GM18498 (cell line): Measurements from ENCODE around the gene CACNA1C.

Experiments
- ATAC-seq: cut with Tn5 transposase; IDR thresholded peaks from one replicate; pipeline ENCODE4 v1.9.1; 2021; ENCODE audit warnings: mild to moderate bottlenecking, moderate library complexity; ENCODE audit not compliant: unreplicated experiment

Gene CACNA1C

GRCh38 chr12:2229661-2230539, 177.1 kb downstream of the CACNA1C start:
- no peak for ATAC-seq

DNA sequence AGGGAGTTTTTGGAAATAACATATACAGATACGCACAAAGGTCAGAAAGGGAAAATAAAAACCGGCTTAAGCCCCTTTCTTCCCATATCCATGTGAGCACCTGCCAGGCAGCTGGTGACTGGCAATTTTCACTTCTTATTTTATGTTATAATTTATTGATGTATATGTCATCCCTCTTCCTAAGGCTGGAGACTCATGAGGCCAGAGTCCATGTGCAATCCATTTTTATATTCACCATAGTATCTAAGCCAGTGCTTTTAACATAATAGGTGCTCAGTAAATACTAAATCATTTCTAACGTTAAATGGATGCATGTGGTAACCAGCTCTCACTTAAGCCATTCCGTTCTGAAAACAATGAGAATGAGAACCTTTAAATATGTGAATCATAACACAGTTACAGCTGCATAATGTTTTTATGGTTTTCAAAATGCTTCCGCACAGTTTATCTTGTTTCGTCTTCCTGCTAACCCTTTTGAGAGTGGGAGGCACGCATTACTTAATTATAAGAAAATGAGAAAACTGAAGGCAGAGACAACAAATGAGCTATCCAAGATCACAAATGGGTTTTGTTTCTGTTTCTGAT, 178.3 kb downstream of the CACNA1C start:
- no peak for ATAC-seq

DNA sequence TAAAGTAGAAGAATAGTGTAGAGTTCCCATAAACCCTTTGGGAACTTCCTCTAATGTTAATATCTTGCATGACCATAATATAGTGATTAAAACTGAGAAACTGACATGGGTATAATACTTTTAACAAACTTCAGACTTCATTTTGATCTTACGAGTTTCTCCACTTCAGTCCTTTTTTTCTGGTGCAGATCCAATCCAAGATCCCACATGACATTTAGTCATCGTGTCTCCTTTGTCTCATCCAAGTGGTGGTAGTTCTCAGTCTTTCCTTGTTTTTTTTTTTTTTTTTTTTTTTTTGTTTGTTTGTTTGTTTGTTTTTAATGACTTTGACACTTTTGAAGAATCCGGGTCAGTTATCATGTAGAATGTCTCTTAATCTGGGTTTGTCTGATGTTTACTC, 179.2 kb downstream of the CACNA1C start:
- no peak for ATAC-seq

- no peak for ATAC-seq
Measured at GRCh38 chr12:2233034-2233433, 180.2 kb downstream of the CACNA1C start.

DNA sequence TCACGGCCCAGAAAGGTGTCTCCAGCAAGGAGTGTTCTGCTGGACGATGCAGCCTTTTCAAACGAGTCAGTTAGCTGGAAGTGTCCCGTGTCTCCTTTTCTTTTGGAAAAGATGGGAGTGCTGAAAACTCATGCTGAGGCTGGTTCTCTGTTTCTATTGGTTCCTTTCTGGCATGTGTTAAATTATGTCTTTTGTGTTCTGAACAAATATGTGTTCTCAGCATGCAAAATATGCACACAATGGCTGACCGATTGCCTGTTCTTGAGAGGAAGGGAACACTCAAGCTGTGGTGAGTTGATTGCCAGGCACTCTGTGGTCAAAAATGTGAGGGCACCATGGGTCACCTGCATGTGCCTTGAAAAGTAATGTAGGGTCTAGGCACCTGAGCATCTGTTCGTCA, 181.3 kb downstream of the CACNA1C start:
- no peak for ATAC-seq

- ATAC-seq, result no peak
Measured at GRCh38 chr12:2234646-2235350, 182.0 kb downstream of the CACNA1C start.

- no peak for ATAC-seq
Measured at GRCh38 chr12:2236506-2237294, 183.9 kb downstream of the CACNA1C start.

- ATAC-seq, result no peak
Measured at GRCh38 chr12:2238111-2238510, 185.3 kb downstream of the CACNA1C start.

DNA sequence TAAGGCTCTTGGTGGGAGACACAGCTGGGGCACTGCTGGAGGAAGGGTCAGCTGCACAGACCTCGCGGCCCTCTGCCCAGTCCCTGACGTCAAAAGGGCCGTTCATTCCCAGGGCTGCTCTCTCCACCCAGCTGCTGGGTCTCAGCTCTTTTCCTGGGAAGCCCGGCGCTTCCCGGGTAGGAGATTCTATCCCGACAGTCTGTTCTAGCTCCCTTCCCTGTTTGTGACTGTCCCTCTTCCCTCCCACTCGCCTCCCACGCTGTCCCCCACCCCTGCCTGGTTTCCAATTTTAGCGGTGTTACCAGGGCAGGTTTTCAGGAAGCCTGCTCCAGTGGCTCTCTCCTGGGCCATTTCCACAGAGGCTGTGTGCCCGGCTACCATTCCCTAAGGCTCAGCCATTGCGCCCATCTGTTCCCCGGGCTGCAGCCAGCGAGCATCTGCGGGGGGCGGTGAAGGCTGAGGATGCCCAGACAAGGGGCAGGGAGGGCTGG, 186.6 kb downstream of the CACNA1C start:
- ATAC-seq, result no peak

DNA sequence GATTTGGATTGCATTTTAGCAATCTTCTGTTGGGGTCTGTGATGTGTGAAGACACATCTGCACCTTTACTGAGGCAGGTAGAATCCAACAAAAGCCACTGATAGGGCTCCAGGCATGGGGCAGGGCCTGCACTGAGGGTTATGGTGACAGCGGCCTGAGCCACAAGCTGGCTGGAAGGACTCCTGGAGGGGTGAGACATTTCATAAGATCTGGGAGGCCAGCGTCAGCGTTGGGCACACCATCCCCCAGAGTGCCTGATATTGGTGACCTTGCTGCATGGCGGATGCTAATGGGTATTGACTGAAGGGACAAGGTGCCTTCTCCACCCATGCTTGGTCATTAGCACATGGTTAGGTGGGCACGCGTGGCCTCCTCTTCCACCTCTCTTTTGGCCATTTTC, 187.6 kb downstream of the CACNA1C start:
- ATAC-seq, result no peak

DNA sequence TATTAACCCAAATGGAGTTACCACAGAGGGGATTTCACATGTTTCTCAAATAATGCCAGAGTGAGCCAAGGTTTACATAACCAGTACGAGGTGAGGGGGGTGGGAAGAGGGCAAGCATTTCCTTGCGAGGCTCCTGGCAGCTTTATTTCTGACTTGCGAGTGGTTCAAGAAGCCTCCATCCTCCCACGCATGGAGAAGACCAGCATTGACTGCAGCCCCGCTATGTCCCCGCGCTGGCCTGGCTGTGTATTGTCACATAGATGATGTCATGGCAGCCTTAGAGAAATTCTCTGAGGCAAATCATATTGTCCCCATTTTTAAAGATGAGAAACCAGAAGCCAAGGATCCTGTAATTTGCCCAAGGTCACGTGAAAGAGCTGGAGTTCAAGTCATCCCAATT, 188.2 kb downstream of the CACNA1C start:
- ATAC-seq, result no peak

DNA sequence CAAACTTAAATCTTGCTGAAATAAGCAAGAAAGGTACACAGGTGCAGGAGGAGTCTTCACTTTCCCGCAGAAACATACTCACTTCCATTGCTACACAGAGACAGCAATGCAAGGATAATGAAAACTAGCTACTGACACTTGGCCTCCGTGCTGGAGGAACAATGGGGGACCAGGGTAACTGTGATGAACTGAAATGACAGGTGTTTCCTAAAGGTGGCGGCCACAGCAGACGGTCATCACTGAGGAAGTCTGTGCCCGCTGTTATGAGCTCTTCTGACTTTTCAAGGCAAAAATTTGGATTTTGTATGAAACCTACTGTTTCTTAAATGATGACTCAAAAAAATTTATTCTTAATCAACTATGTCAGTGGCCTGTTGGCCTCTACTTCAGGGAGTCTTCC, 189.4 kb downstream of the CACNA1C start:
- no peak for ATAC-seq

- no peak for ATAC-seq
Measured at GRCh38 chr12:2242816-2243215, 190.0 kb downstream of the CACNA1C start.

DNA sequence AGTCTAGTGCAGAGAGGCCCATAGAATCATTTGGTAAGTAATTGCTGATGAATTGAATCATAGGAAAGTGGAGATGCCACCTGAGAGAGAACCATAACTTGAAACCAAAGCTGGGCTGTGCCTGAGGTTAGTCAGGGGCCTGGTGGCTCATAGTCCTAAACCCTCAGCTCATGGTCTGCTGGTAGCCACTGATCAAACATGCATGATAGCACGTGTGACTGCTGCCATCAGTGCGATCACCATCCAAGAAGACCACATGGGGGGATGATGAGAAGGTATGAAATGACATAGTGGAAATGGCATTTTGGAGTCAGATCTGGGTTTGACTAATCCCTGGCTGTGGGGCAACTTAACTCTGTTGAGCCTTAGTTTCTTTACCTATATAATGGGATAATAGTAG, 190.5 kb downstream of the CACNA1C start:
- no peak for ATAC-seq

DNA sequence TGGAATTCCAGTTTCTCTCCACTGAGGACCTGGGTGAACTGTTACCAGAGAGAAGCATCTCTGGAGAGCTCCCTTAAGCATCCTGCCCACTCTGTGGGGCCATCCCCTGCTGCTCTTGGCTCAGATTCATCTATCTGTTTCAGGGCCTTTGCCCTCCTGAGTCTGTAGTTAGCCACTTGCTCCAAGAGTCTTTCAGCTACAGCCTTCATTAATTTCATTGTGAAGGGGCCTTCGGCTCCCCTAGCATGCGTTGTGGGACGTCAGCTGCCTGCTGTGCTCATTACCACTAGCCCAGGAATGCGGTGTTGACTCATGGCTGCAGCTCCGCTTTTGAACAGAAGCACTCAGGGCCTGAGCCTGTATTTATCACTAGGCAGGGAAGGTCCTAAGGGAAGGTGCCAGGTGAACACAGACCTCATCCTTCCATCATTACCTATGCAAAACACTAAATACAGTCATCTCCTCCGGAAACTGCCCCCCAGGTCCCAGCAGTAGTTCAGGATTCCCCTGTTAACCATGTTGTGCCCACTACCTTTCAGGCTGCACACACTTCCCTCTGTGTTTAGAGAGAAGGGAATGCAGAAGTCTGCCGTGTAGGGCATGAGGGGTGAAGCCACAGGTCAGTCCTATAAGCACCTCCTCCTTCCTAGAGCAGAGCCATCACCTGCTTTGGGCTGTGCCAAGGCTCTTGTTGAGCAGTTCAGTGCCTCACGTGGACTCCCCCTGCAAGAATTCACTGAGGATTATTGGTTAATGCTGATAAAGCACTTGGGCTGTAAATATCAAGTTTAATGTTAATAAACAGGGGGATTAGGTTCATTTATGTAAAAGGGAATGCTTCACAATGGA, 191.4 kb downstream of the CACNA1C start:
- no peak for ATAC-seq

- ATAC-seq, result no peak
Measured at GRCh38 chr12:2246358-2246757, 193.6 kb downstream of the CACNA1C start.

DNA sequence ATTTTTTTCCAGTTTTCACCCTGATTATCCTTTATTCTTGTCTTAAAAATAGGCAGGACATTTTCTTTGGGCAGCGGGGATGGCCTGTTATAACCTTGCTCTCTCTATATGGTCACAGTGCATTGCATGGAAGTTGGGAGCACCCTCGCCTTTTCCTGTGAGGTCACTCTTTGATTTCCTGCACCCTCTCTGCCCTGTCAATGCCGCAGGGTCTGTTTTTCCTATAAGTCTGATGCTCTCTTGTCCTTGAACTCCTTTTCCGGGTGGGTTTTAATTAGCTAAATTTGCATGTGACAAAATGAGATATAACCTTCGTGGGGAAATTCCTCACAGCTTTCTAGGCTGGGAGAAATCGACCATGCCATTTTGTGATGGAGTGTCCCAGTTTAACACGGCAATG, 194.3 kb downstream of the CACNA1C start:
- no peak for ATAC-seq

GRCh38 chr12:2247596-2247995, 194.8 kb downstream of the CACNA1C start:
- no peak for ATAC-seq

DNA sequence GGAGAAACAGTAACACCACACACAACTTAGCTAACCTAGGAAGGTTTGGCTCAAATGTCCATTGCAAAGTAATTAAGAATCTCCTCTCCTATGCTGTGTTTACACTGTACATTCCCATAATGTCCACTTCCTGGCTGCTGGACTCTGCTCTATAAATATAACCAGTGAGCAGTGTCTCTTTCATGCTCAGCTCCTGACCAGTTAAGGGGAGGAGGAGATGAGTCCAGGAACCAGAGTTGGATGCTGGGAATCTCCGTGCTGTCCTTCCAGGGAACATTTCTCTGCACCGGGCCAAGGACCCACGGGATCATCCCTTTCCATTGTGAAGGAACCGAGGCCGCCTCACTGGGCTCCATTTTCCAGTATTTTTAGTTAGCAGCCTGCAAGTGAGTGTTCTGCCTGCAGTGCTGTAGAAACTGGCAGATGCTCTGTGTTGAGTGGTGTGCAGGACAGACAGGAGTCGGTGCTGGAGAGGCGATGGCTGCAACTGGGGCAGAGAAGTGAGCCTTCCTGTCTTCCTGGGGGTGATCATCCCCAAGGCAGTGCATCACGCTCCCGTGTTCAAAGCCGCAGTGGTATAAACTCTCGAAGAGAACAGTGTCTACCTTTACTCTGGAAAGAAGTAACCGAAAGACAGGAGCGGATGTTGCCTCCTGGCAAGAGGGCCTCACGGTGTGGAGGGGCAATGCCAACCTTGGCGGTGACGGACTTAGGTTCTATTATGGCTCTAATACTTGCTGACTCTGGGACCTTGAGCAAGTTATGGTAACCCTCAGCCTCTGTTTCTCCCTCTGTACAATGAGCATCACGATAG, 195.5 kb downstream of the CACNA1C start:
- no peak for ATAC-seq
